WERI-Rb-1 (cell line): ENCODE measurements around the gene PPP2R3B.

Experiments used
- DNase-seq: peaks from one replicate; pipeline ENCODE4 v3.0.0-alpha.2; 2020
- H3K27ac ChIP-seq: fragments of 250-450 bp; sonication (Bioruptor Pico); 2 replicates; pipeline ENCODE4 v1.5.1; 2020; ENCODE audit warnings: mild to moderate bottlenecking, moderate library complexity
- H3K27me3 ChIP-seq: fragments of 250-450 bp; sonication (Bioruptor Pico); 2 replicates; pipeline ENCODE4 v1.5.1; 2021; ENCODE audit warnings: mild to moderate bottlenecking, low read depth, moderate library complexity; ENCODE audit not compliant: insufficient read depth, severe bottlenecking
- H3K36me3 ChIP-seq: fragments of 250-450 bp; sonication (Bioruptor Pico); 2 replicates; pipeline ENCODE4 v1.5.1; 2020; ENCODE audit warnings: mild to moderate bottlenecking, moderate library complexity
- H3K4me3 ChIP-seq: 2 replicates; pipeline ENCODE4 v1.5.1; 2011; ENCODE audit warnings: low read depth, mild to moderate bottlenecking, control low read depth, low read length
- H3K9me3 ChIP-seq: fragments of 250-450 bp; sonication (Bioruptor Pico); 2 replicates; pipeline ENCODE4 v1.5.1; 2021; ENCODE audit warnings: mild to moderate bottlenecking, moderate library complexity; ENCODE audit not compliant: severe bottlenecking
- CTCF ChIP-seq: IDR thresholded peaks from 2 replicates; pipeline ENCODE4 v1.5.1; 2011; ENCODE audit warnings: low read depth, mild to moderate bottlenecking, control low read depth, inconsistent platforms, low read length

The PPP2R3B gene

GRCh38 chrX:410296-410695 is 23.6 kb upstream of the PPP2R3B start:
- no peaks in the 10 kb centered on the region for H3K9me3 ChIP-seq
- H3K36me3 ChIP-seq, result no peaks in the 10 kb centered on the region
- H3K27me3 ChIP-seq, result peaks cover 8% of the 10 kb centered on the region
- TF ChIP-seq CTCF, result no peak
- no peak overlapping the region for H3K4me3 ChIP-seq
- no peak for DNase-seq
- no peak overlapping the region for H3K27ac ChIP-seq

GRCh38 chrX:405149-405548 is 18.4 kb upstream of the PPP2R3B start:
- no peaks in the 10 kb centered on the region for H3K36me3 ChIP-seq
- DNase-seq, result no peak
- no peak for TF ChIP-seq CTCF
- no peak overlapping the region for H3K4me3 ChIP-seq
- H3K9me3 ChIP-seq, result no peaks in the 10 kb centered on the region
- H3K27ac ChIP-seq, result no peak overlapping the region
- no peaks in the 10 kb centered on the region for H3K27me3 ChIP-seq

- Histone ChIP-seq H3K4me3 (no peak overlapping the region), H3K27me3 (no peaks in the 10 kb centered on the region), H3K27ac (no peak overlapping the region), H3K36me3 (no peaks in the 10 kb centered on the region), H3K9me3 (no peaks in the 10 kb centered on the region)
- TF ChIP-seq CTCF, result no peak
- DNase-seq, result no peak
Observed at GRCh38 chrX:404656-405055, 17.9 kb upstream of the PPP2R3B start.

GRCh38 chrX:402857-403256 is 16.1 kb upstream of the PPP2R3B start:
- no peaks in the 10 kb centered on the region for H3K27me3 ChIP-seq
- no peak for DNase-seq
- TF ChIP-seq CTCF, result no peak
- H3K36me3 ChIP-seq, result no peaks in the 10 kb centered on the region
- H3K9me3 ChIP-seq, result no peaks in the 10 kb centered on the region
- H3K4me3 ChIP-seq, result no peak overlapping the region
- H3K27ac ChIP-seq, result no peak overlapping the region

- no peak overlapping the region for H3K4me3 ChIP-seq
- H3K9me3 ChIP-seq, result no peaks in the 10 kb centered on the region
- no peak overlapping the region for H3K27ac ChIP-seq
- TF ChIP-seq CTCF, result no peak
- no peaks in the 10 kb centered on the region for H3K36me3 ChIP-seq
- no peaks in the 10 kb centered on the region for H3K27me3 ChIP-seq
- DNase-seq, result no peak
Observed at GRCh38 chrX:400258-400657, 13.6 kb upstream of the PPP2R3B start.

- no peak for DNase-seq
- Histone ChIP-seq H3K4me3 (no peak overlapping the region), H3K36me3 (no peaks in the 10 kb centered on the region), H3K9me3 (no peaks in the 10 kb centered on the region), H3K27me3 (no peaks in the 10 kb centered on the region), H3K27ac (no peak overlapping the region)
- TF ChIP-seq CTCF, result no peak
Observed at GRCh38 chrX:397575-397974, 10.9 kb upstream of the PPP2R3B start.
